ENCODE results near the gene CHGA.
A peak's percentile ranks its signal among the peaks of the same experiment; 100 is the strongest.

The CHGA gene

DNA sequence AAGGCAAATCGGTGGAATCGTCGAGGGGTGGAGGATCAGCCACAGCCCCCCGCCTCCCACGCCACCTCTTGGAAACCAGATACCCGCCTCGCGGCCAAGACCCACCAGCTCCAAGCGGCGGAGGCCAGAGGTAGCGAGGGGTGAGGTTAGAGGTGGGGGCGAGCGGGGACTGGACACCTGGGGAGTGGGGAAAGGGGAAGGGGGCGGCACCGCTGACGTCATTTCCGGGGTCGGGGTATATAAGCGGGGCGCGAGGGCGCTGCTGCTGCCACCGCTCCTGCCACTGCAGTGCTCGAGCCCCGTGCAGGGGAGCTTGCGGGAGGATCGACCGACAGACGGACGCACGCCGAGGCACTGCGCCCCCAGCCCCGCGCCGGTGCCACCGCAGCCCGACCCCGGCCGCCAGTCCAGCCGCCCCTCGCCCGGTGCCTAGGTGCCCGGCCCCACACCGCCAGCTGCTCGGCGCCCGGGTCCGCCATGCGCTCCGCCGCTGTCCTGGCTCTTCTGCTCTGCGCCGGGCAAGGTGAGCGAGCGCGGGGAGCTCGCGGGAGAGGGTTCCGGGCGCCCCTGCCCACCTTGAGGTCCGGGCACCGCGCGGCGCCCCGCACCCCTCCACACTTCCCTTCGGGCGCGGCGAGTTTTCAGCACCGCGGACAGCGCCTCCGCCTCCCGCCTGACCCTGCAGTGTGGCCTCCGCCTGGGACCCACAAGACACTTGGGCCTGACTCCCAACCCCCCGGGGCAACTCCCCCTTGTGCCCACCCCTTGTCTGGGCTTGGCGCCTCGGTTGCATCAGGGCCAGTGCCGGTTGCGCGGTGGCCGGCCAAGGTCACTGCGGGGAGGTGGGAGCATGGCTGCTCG, at the start of gene CHGA:
CHGA (plus strand) TSS at position 268 of the 861 bp plus-strand sequence; CDS start at position 478, 210 bp downstream.
- peak; percentile 83 for DNase-seq

DNA sequence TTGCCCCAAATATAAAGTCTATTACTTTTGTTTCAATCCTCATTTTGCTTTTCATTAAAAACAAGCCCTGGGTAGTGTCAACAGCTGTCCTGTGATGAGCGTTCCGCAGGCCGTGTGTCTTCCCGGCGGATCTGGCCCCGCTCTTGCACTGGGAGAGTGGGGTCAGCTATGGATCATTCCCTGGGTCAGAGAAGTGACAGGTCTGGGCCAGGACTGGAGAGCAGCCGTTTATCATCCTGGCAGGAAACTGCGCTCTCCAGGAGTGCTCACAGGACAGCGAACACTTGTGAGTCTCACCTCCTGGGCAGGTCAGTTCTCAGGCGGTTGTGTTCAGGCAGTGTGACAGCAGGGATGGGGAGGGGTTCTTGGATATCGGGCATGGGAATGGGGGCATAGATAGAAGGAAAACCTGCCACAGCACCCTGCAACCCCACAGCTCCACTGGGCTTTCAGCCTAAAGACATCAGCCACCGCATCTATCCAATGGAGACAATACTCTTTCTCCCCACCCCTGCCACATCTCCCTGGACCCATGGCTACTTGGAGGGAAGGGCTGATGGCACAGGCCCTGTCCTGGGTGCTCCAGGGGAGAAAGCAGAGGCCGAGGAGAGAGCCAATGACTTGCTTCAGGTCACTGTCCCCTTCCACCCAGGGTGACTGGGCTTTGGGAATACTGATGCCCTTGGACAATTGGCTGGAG, 47.8 kb upstream of the CHGA start:
- no peak for DNase-seq

DNA sequence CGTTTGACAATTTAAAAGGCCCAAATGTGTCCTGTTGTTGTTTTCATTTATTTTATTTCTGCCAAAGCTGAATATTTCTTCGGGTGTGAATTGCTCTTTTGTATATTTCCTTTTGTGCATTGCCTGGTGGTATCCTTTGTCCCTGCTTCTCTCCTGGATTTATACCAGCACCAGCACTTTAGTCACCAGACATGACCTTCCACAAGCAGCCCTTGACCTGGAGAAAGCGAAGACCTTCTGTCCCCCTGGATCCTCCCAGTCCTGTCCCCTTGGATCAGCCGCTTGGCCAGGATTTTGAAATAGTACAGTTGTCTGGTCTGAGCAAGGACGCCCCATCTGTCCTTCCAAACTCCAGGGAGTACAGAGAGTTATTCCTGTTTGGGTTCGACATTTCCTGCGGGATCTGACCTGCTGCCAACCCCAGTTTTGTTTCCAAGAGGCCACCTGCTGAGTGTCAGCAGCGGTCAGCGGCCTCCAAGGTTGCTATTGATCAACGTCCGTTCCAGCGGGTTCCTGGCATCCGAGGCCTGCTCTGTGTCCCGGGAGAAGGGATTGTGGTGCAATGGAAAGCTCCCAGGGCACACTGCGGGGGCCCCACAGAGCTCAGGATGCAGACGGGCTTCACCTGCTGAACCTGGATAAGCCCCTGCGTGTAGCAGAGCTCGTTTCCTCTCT, 45.1 kb upstream of the CHGA start:
- DNase-seq: no peak

GRCh38 chr14:92880351-92880750, 42.6 kb upstream of the CHGA start:
- DNase-seq: no peak

GRCh38 chr14:92880851-92881250, 42.1 kb upstream of the CHGA start:
- DNase-seq: no peak

GRCh38 chr14:92883066-92883465, 39.9 kb upstream of the CHGA start:
- no peak for DNase-seq

GRCh38 chr14:92884410-92884809, 38.5 kb upstream of the CHGA start:
- no peak for DNase-seq

DNA sequence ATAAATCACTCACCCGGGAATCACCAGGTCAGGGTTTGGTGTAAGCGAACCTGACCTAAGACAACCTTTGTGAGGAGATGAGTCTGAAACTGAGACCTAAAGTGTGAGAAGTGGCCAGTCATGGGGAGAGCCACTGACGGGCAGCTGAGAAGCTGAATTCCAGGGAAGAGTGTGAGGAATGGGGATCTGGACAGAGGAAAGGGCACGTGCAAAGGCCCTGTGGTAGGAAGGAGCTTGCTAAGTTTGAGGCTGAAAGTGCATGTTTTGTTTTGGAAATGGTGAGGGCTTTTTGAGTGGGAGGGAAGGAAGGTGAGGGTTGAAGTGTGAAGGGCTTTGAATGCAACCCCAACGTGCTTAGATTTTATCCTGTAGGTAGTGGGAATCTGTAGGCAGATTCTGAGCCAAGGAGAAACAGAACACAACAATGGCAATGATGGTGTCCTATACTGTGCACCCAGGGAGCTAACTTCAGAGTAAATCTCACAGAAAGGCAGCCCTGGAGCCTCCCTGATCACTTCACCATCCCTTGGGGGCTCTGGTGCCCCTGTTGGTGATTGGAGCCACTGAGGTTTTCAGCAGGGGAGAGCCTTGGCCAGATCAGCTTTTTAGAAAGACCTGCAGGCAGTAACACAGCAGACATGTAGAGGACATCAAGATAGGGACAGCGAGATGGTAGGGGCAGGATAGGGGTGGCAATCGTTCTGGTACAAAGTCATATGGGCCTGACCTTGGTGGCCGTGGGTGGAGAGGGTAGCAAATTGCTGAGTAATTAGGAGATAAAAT, 37.5 kb upstream of the CHGA start:
- DNase-seq: no peak

GRCh38 chr14:92886337-92886736, 36.6 kb upstream of the CHGA start:
- DNase-seq: peak; percentile 89

- no peak for DNase-seq
These were observed 35.8 kb upstream of the CHGA start for GRCh38 chr14:92887157-92887556.

- DNase-seq: no peak
These were observed 34.1 kb upstream of the CHGA start for GRCh38 chr14:92888896-92889295.

DNA sequence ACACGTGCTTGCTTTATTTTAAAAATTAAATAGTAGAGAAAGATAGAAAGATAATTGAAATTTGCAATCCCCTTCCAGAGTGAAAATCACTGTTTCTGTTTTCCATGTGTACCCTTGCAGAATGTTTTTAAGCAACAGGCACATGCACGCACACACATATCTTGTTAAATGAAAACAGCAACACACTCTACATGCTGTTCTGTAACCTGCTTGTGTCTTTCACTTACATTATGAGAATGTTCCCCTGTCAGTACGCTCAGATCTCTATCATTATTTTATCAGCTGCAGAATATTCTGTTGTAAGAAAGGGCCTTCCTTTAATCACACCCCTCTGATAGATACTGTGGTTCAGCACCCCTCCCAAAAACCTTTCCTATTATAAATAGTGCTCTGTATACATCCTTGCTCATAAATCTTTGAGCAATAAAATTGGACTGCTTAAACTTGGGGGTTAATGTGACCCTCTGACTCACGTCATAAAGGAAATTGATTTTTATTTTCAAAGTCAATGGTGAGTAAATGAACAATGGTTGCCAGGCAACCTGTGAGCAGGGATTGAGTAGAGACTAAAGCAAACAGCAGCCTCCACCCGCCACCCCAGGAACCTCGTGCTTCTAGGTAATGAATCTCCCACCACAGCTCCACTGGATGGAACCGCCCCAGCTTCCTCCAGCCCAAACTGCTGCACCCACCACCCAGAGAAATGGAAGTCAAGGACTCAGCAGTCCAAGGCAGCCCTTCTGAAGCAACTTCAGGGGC, 31.9 kb upstream of the CHGA start:
- peak; percentile 79 for DNase-seq

GRCh38 chr14:92892589-92892988, 30.4 kb upstream of the CHGA start:
- DNase-seq: no peak

DNA sequence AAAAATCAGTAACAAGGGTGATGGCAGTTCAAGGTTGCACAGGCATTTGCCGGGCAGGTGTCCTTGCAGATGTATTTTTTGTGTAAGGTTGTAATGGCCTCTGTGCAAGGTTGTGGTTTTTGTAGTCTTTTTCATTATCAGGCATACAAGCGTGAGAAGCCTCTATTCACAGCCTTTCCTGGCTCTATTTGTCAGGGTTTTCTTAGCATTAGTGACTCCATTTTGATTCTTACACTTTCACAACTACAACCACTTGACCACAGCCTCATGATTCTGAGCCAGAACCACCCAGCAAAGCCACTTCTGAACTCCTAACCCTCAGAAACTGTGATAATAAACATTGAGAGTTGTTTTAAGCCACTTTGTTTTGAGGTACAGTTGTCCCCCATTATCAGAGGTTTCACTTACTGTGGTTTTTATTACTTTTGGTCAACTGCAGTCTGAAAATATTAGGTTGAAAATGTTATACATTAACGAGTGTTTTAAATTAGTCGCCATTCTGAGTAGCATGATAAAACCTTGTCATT, 27.5 kb upstream of the CHGA start:
- DNase-seq: no peak

- DNase-seq: no peak
These were observed 24.9 kb upstream of the CHGA start for GRCh38 chr14:92897922-92898565.

GRCh38 chr14:92898566-92899131, 24.3 kb upstream of the CHGA start:
- no peak for DNase-seq

DNA sequence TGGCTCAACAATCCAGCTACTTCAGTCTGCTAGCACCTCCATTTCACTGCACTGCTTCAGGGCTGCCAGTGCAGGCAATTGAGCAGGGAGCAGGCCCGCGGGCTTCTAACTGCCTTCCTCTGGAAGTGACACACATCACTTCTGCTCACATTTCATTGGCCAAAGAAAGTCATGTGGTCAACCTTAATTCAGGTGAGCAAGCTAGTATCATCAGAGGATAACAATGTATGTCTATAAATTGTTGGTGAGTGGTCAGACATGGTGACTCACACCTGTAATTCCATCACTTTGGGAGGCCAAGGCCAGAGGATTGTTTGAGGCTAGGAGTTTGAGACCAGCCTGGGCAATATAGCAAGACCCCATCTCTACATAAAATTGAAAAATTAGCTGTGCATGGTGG, 22.3 kb upstream of the CHGA start:
- DNase-seq: no peak

DNA sequence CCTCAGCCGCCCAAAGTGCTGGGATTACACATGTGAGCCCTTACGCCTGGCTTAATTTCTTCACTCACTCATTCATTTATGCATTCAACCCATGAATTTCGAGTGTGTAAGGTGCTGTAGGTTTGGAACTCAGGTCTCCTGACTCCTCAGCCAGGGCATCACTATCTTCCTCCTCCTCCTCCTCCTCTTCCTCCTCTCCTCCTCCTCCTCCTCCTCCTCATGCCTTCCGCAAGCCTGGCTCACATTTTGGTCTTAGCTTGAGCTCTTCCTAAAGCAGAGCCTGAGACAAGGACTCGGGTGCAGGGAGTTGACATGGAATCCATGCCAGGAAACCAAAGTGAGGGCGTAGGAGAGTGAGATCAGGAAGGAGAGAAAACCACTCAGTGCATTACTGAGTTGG, 20.8 kb upstream of the CHGA start:
- DNase-seq: no peak

- DNase-seq: no peak
These were observed 20.2 kb upstream of the CHGA start for GRCh38 chr14:92902726-92903125.

DNA sequence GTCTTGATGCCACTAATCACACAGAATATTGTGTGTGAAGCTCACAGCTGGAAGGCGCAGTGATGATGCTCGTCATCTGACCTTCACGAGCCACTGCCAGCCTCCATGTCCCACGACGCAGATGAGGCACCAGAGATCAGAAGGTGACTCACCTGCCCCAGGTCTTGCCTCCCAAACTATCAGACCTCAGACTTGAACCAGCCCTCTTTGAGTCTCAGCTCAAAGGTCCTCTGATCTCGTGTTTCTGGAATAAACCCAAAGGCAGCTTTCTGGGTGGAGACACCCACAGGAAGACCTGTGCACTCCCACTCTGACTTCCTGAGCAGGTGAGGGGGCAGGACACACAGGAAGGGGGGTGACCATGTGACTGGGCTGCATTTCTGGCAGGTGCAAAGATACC, 19.6 kb upstream of the CHGA start:
- DNase-seq: no peak

- DNase-seq: no peak
These were observed 17.3 kb upstream of the CHGA start for GRCh38 chr14:92905667-92906066.
